Eye (tissue), 1 donor: ENCODE results near the gene ESCO1.
"Not testable (repeated sequence)": the region's sequence is repeated elsewhere in the genome, so short reads cannot be mapped to it uniquely, and the experiment has no call there.

ENCODE experiments used
- DNase-seq: peaks from one replicate; pipeline ENCODE4 v3.0.0-alpha.2; 2015

Gene ESCO1

DNA sequence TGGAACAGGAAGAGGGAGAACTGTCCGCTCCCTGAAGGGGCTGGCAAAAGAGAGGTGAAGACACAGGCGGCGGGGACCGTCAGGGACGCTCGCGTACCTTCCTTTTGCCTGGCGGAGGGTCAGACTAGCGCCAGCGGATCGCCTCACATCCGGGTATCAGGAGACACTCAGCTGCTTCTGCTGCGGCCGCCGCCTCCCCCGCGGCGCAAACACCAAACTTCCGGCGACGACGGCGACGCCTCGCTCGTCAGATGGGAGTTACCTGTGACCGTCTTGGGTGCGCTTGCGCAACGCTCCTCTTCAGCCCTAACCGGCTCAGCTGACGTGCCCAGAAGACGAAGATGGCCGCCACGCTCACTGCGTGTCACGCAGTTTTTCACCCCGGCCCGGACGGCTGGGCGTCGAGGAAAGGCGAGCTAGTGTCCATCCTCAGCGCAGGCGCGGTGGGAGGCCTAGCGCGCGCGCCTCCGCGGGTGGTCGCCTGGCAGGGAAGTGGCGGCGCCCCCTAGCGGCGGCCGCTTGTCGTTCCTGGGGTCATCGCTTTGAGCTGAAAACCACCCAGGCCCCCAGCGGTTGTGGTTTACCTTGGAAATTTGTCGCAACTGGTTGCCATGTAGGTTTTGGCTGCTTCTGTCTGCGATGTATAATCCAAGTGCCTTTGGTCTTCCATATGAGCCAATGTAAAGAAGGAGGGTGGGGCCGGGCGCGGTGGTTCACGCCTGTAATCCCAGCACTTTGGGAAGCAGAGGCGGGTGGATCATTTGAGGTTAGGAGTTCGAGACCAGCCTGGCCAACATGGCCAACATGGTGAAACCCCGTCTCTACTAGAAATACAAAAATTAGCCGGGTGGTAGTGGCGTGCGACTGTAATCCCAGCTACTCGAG is at the start of gene ESCO1:
ESCO1 (minus strand) TSS at position 179 of the 885 bp plus-strand sequence. CDS start 25,861 bp downstream, outside the sequence.
- DNase-seq = peak; percentile 96

GRCh38 chr18:21640375-21640774 is 39.9 kb upstream of the ESCO1 start:
- DNase-seq = not testable (repeated sequence)

DNA sequence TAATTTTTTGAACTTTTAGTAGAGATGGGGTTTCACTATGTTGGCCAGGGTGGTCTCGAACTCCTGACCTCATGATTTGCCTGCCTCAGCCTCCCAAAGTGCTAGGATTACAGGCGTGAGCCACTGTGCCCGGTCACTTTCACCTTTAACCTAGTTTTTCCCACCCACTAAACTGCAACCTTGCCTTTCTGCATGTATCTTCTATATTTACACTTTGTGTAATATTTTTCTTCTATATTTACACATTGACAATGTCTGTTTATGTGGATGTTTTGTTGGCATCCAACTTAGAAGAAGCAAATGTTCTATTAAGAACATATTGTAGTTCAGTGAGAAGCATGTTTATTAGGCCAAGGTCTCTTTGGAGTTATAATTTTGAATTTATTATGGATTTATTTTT is 38.3 kb upstream of the ESCO1 start:
- DNase-seq = no peak

- no peak for DNase-seq
Measured at GRCh38 chr18:21636769-21637168, 36.3 kb upstream of the ESCO1 start.

GRCh38 chr18:21634588-21635199 is 34.2 kb upstream of the ESCO1 start:
- no peak for DNase-seq

- no peak for DNase-seq
Measured at GRCh38 chr18:21632393-21632792, 31.9 kb upstream of the ESCO1 start.

DNA sequence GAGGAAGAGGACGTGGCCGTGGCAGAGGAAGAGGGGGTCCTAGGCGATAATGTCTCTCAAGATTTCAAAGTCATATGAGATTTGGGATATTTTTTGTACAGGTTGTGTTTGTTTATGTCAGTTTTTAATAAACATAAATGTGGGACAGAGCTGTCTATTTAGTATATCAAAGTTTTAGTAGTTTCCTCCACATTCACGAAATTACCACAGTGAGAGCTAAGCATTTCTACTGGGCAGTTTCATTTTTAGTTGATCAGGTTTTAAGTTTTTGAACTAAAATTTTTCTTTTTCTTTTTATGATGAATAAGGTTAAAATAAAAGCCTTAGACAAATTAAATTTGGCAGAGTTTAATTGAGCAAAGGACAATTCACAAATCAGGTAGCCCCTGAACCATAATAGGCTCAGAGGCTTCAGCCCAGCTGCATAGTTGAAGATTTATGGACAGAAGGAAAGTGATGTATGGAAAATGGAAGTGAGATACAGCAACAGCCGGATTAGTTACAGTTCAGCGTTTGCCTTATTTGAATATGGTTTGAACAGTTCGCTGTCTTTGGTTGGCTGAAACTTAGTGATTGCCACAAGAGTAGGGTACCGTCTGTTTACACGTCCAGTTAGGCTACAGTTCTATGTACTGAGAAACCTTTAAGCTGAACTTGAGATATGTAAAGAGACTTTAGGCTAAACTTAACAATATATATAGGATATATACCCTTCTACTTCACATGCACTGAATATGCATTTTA is 28.8 kb upstream of the ESCO1 start:
- no peak for DNase-seq

DNA sequence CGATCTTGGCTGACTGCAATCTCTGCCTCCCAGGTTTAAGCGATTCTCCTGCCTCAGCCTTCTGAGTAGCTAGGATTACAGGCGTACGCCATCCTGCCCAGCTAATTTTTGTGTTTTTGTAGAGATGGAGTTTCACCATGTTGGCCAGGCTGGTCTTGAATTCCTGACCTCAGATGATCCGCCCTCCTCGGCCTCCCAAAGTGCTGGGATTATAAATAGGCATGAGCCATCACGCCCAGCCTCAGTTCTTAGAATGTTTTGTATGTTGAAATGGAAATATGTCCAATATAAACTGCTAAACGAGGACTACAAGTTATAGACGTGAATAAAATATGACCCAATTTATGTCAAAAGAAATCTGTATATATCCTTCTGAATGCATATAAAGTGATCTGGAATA is 21.1 kb upstream of the ESCO1 start:
- DNase-seq = not testable (repeated sequence)

- peak; percentile 96 for DNase-seq
Measured at GRCh38 chr18:21612125-21613039, 11.9 kb upstream of the ESCO1 start, which contains the start of gene SNRPD1. Gene SNRPD1 (plus strand): TSS chr18:21612314. CDS start chr18:21612430, 116 bp downstream.

DNA sequence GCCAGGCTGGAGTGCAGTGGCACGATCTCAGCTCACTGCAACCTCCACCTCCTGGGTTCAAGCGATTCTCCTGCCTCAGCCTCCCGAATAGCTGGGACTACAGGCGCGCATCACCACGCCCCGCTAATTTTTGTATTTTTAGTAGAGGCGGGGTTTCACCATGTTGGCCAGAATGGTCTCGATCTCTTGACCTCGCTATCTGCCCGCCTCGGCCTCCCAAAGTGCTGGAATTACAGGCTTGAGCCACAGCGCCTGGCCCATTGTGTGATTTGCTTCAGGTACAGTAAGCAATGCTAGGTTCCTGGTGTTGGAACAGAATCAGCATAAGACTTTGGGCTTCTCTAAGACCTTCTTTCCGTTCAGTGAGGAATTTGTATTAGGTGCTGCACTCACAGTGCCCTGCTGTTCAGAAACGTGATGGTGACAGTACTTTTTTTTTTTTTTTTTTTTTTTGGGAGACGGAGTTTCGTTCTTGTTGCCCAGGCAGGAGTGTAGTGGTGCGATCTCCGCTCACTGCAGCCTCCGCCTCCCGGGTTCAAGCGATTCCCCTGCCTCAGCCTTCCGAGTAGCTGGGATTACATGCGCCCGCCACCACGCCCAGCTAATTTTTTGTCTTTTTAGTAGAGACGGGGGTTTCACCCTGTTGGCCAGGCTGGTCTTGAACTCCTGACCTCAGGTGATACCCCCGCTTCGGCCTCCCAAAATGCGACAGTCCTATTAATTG is 11.1 kb upstream of the ESCO1 start:
- peak; percentile 17 for DNase-seq

- DNase-seq = no peak
Measured at GRCh38 chr18:21605213-21605612, 4.7 kb upstream of the ESCO1 start.

GRCh38 chr18:21604671-21605070 is 4.2 kb upstream of the ESCO1 start:
- no peak for DNase-seq

DNA sequence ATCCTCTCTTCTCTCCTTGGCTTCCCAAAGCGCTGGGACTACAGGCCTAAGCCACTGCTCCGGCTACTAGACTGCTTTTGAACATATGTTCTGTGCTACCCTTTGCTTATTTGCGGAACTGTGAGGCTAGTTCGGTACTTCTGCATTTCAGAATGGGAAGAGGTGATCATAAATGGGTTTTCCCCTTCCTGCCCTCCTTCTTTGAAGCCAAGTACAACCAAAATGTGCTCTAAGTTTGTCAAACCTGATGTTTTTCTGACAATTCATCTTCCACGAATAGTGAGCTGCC is 1.7 kb upstream of the ESCO1 start:
- no peak for DNase-seq

- no peak for DNase-seq
Measured at GRCh38 chr18:21599585-21600525, 649 bp downstream of the ESCO1 start.

DNA sequence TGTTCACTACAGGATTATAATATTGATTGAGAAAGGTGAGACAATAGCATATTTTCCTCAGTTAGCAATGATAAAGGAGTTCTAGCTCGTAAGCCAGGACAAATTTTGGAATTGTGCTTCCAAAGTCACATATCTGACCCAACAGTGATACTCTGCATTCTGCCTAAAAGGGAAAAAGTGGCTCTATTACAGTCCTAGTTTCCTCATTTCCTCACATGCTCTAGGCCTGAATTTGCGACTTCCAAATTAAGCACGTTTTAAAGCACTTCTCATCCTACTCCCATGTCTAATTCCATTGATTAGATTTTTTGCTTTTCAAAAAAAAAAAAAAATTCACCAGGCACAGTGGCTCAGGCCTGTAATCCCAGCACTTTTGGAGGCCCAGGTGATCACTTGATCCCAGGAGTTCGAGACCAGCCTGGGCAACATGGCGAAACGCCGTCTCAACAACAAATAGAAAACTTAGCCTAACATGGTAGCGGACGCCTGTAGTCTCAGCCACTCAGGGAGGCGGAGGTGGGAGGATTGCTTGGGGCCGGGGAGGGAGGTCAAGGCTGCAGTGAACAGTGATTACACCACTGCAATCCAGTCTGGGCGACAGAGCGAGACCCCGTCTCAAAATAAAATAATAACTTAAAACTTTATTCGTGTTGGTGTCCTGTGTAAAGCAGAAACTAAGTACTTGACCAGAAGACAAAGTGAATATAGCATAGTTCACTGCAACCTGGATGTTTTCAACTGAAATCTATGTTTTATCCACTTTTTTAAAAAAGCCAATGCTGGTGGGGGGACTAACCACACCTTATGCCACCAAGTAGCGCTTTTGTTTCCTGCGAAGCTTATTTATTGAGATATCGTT is 1.5 kb downstream of the ESCO1 start:
- DNase-seq = no peak

DNA sequence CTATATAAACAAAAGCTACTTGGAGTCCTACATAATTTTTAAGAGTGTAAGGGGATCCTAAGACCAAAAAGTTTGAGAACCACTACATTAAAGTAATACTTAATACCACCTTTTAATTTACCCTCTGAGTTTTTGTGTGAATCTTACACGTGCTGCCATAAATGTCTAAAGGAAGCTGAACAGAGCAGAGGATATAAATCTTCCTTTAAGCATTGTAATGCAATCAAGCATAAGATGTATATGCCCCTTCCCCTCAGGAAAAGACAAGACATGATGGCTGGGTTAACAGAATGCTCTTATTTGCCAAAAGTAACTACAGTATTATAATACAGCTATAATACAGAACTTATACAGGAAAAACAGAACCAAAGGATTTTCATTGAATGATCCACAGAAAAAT is 2.9 kb downstream of the ESCO1 start:
- DNase-seq = no peak

DNA sequence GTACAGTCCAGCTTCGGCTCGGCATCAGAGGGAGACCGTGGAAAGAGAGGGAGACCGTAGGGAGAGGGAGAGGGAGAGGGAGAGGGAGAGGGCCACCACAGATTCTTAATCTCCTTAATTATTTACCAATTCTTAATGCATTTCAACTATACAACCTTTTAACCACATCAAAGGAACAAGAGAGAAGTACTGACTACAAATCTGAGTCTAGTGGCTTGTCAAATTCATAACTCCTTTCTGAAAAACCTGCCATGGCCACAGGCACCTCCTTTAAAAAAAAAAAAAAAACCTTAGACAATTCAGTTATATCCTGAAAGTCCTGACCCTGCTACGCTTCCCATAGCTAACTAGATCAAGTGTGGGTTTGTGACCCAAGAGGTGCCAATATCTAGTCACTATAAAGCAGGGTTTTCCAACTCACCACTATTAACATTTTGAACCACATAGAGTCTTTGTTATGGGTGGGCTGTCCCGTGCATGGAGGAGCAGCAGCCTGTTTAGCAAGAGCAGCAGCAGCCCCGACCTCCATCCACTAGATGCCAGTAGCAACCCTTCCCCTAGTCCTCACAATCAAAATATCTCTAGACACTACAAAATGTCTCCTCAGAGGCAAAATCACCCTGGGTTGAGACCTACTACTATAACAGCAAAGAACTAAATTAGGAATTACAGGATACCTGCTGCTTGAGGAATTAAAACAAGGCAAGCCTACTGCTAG is 6.8 kb downstream of the ESCO1 start:
- DNase-seq = no peak

- DNase-seq = not testable (repeated sequence)
Measured at GRCh38 chr18:21592361-21592760, 8.1 kb downstream of the ESCO1 start.

DNA sequence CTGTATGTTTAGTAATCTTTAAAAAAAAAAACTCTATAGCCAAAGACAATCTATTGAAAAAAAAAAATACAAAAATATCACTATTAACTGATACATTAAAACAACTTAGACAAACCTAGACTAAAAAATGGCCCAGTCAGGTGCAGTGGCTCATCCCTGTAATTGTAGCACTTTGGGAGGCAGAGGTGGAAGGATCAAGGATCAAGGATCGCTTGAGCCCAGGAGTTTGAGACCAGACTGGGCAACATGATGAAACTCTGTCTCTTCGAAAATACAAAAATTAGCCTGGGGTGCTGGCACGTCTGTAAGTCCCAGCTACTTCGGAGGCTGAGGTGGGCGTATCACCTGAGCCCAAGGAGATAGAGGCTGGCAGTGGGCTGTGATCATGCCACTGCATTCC is 16.1 kb downstream of the ESCO1 start:
- no peak for DNase-seq
